Measurements from ENCODE around the gene PABPC4L. TPM values are rescaled to one million over a fixed set of nuclear protein-coding genes. Genes with fewer than 3 reads are reported as not detected.

The PABPC4L gene
- polyA plus RNA-seq, 1 of the 3 experiments (the other 2 are of a cell fraction): not detected

GRCh38 chr4:134178706-134179105 is 22.9 kb downstream of the PABPC4L start:
- H3K27ac ChIP-seq (ENCODE audit: low read depth in 2 of 2, low read length in 1 of 2): no peak overlapping the region
- no peaks in the 10 kb centered on the region for H3F3A ChIP-seq (replicated peaks; ENCODE audit: insufficient read depth)
- no peak overlapping the region for H2AFZ ChIP-seq (ENCODE audit: low read depth)
- H4K20me1 ChIP-seq (ENCODE audit: insufficient read depth): no peaks in the 10 kb centered on the region
- ChIA-PET POLR2A (no interaction called here), CTCF (no interaction called here)
- TF ChIP-seq TEAD4 (IDR thresholded peaks at IDR 0.05; ENCODE audit: borderline replicate concordance, insufficient read depth): no peak
- no peak for TF ChIP-seq USF2 (IDR thresholded peaks at IDR 0.05; ENCODE audit: borderline replicate concordance, low read depth, low read length)
- no peak for TF ChIP-seq EZH2phosphoT487 (IDR thresholded peaks at IDR 0.05; ENCODE audit: borderline replicate concordance, low read depth)
- no peak for TF ChIP-seq SMC3 (IDR thresholded peaks at IDR 0.05; ENCODE audit: low read depth, low read length)
- no peak for TF ChIP-seq GATA2 (CRISPR knock-in tag; IDR thresholded peaks at IDR 0.05)
- TF ChIP-seq RXRA (IDR thresholded peaks at IDR 0.05; ENCODE audit: borderline replicate concordance, low read depth): no peak
- no peak for TF ChIP-seq FOXJ3 (CRISPR knock-in tag; IDR thresholded peaks at IDR 0.05)
- TF ChIP-seq, protein P1, sequence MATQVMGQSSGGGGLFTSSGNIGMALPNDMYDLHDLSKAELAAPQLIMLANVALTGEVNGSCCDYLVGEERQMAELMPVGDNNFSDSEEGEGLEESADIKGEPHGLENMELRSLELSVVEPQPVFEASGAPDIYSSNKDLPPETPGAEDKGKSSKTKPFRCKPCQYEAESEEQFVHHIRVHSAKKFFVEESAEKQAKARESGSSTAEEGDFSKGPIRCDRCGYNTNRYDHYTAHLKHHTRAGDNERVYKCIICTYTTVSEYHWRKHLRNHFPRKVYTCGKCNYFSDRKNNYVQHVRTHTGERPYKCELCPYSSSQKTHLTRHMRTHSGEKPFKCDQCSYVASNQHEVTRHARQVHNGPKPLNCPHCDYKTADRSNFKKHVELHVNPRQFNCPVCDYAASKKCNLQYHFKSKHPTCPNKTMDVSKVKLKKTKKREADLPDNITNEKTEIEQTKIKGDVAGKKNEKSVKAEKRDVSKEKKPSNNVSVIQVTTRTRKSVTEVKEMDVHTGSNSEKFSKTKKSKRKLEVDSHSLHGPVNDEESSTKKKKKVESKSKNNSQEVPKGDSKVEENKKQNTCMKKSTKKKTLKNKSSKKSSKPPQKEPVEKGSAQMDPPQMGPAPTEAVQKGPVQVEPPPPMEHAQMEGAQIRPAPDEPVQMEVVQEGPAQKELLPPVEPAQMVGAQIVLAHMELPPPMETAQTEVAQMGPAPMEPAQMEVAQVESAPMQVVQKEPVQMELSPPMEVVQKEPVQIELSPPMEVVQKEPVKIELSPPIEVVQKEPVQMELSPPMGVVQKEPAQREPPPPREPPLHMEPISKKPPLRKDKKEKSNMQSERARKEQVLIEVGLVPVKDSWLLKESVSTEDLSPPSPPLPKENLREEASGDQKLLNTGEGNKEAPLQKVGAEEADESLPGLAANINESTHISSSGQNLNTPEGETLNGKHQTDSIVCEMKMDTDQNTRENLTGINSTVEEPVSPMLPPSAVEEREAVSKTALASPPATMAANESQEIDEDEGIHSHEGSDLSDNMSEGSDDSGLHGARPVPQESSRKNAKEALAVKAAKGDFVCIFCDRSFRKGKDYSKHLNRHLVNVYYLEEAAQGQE (IDR thresholded peaks at IDR 0.05; ENCODE audit: low read depth, low read length): no peak
- TF ChIP-seq POLR2AphosphoS5 (IDR thresholded peaks at IDR 0.05; ENCODE audit: low read depth, low read length): no peak
- no peak for TF ChIP-seq USF1 (IDR thresholded peaks at IDR 0.05; ENCODE audit: borderline replicate concordance, low read depth)
- no peak for DNase-seq
- H3K9ac ChIP-seq: no peak overlapping the region
- no peaks in the 10 kb centered on the region for H3K36me3 ChIP-seq (replicated peaks in 1 of 2; ENCODE audit: control insufficient read depth in 1 of 2, insufficient read depth in 2 of 2, low read length in 1 of 2)
- H3K9me3 ChIP-seq: no peaks in the 10 kb centered on the region
- no peaks in the 10 kb centered on the region for H3K79me2 ChIP-seq (ENCODE audit: insufficient read depth)
- no peaks in the 10 kb centered on the region for H3K9me2 ChIP-seq
- no peak overlapping the region for H3K4me3 ChIP-seq (ENCODE audit: low read depth in 2 of 2, low read length in 1 of 2)
- H3K27me3 ChIP-seq (ENCODE audit: insufficient read depth): no peaks in the 10 kb centered on the region
- no peaks in the 10 kb centered on the region for H3K4me1 ChIP-seq (ENCODE audit: control insufficient read depth in 1 of 2, insufficient read depth in 2 of 2, low read depth in 1 of 2, low read length in 1 of 2)
- H3K4me2 ChIP-seq: no peak overlapping the region

GRCh38 chr4:134174271-134174670 is 27.3 kb downstream of the PABPC4L start:
- Histone ChIP-seq H3K36me3 (replicated peaks in 1 of 2; ENCODE audit: control insufficient read depth in 1 of 2, insufficient read depth in 2 of 2, low read length in 1 of 2) (no peaks in the 10 kb centered on the region), H3K9me3 (no peaks in the 10 kb centered on the region), H3K4me1 (ENCODE audit: control insufficient read depth in 1 of 2, insufficient read depth in 2 of 2, low read depth in 1 of 2, low read length in 1 of 2) (no peaks in the 10 kb centered on the region), H3K27me3 (ENCODE audit: insufficient read depth) (no peaks in the 10 kb centered on the region), H2AFZ (ENCODE audit: low read depth) (no peak overlapping the region), H3F3A (replicated peaks; ENCODE audit: insufficient read depth) (no peaks in the 10 kb centered on the region), H3K79me2 (ENCODE audit: insufficient read depth) (no peaks in the 10 kb centered on the region), H3K4me3 (ENCODE audit: low read depth in 2 of 2, low read length in 1 of 2) (no peak overlapping the region), H3K27ac (ENCODE audit: low read depth in 2 of 2, low read length in 1 of 2) (no peak overlapping the region), H3K4me2 (no peak overlapping the region), H3K9me2 (no peaks in the 10 kb centered on the region), H3K9ac (no peak overlapping the region), H4K20me1 (ENCODE audit: insufficient read depth) (no peaks in the 10 kb centered on the region)
- ChIA-PET CTCF (no interaction called here), POLR2A (interaction anchor here (0.5 kb wide), 1 partner anchor 763 kb away, joined by 3 read pairs; no protein-coding TSS in a partner anchor)
- 20% methylated on average over 1 of the region's 1 CpG for WGBS (ENCODE audit: low lambda C conversion rate)
- no peak for DNase-seq
- TF ChIP-seq IRF3 (IDR thresholded peaks at IDR 0.05; ENCODE audit: low read depth, low read length) (no peak), TAF1 (IDR thresholded peaks at IDR 0.05; ENCODE audit: borderline replicate concordance, low read depth, low read length) (no peak), FOXJ3 (CRISPR knock-in tag; IDR thresholded peaks at IDR 0.05) (no peak), GATA2 (CRISPR knock-in tag; IDR thresholded peaks at IDR 0.05) (no peak), YY1 (IDR thresholded peaks at IDR 0.05; ENCODE audit: low read depth) (no peak), GABPA (IDR thresholded peaks at IDR 0.05; ENCODE audit: low read depth) (no peak), CHD2 (IDR thresholded peaks at IDR 0.05; ENCODE audit: low read length, partially characterized antibody) (no peak)

Measured in SK-N-SH (cell line).